A673 (cell line): ENCODE data around the gene RFESD. TPM values are rescaled to one million over a fixed set of nuclear protein-coding genes. Genes with fewer than 3 reads are reported as not detected.

Experiments
- BruUV-seq: library from RNA; stranded (reverse); fragments of 400-500 nt; replicated peaks from 2 replicates; lab custom pipeline; 2021; lab: Mats Ljungman, UMichigan
- CTCF ChIA-PET: fragments of 300-600 bp; sonication (Branson Sonifier 250); formaldehyde crosslinking; loops from one replicate; lab custom pipeline; 2022; ENCODE audit warnings: antibody characterized with exemption; lab: Charles Lee
- POLR2A ChIA-PET: fragments of 300-600 bp; sonication (Branson Sonifier 250); formaldehyde crosslinking; loops from one replicate; lab custom pipeline; 2022; ENCODE audit warnings: antibody characterized with exemption; ENCODE audit not compliant: low non-redundant PET; lab: Charles Lee
- DNase-seq: peaks from one replicate; pipeline ENCODE4 v3.0.0-alpha.2; 2015; ENCODE audit warnings: low spot score
- H3K27ac ChIP-seq: fragments of 200-600 bp; sonication (generic); 2 replicates; pipeline ENCODE4 v1.5.1; 2016; ENCODE audit warnings: mixed run types, low read depth, mild to moderate bottlenecking, mixed read lengths, antibody characterized with exemption, low read length; ENCODE audit not compliant: poor library complexity, severe bottlenecking
- H3K27me3 ChIP-seq: fragments of 200-600 bp; sonication (generic); replicated peaks from 2 replicates; pipeline ENCODE4 v1.6.1; 2017; ENCODE audit warnings: mixed run types, low read depth, mild to moderate bottlenecking, mixed read lengths, antibody characterized with exemption, low read length; ENCODE audit not compliant: insufficient read depth, poor library complexity
- H3K36me3 ChIP-seq: fragments of 200-600 bp; sonication (generic); 2 replicates; pipeline ENCODE4 v1.6.1; 2016; ENCODE audit warnings: mixed run types, mild to moderate bottlenecking, mixed read lengths, antibody characterized with exemption, low read length; ENCODE audit not compliant: insufficient read depth, poor library complexity, severe bottlenecking
- H3K4me1 ChIP-seq: fragments of 200-600 bp; sonication (generic); 2 replicates; pipeline ENCODE4 v1.6.1; 2017; ENCODE audit warnings: mixed run types, mild to moderate bottlenecking, mixed read lengths, antibody characterized with exemption, low read length; ENCODE audit not compliant: insufficient read depth, poor library complexity, severe bottlenecking
- H3K4me3 ChIP-seq: fragments of 200-600 bp; sonication (generic); 2 replicates; pipeline ENCODE4 v1.5.1; 2016; ENCODE audit warnings: low read depth, mixed run types, mild to moderate bottlenecking, mixed read lengths, low read length; ENCODE audit not compliant: poor library complexity, severe bottlenecking
- H3K9me3 ChIP-seq: fragments of 200-600 bp; sonication (generic); 2 replicates; pipeline ENCODE4 v1.6.1; 2016; ENCODE audit warnings: mixed run types, low read depth, mild to moderate bottlenecking, mixed read lengths, antibody characterized with exemption, low read length; ENCODE audit not compliant: poor library complexity, severe bottlenecking
- EZH2 ChIP-seq: fragments of 200-600 bp; sonication (generic); IDR thresholded peaks from 2 replicates; pipeline ENCODE4 v1.6.1; 2017; ENCODE audit warnings: borderline replicate concordance, low read depth, mild to moderate bottlenecking, mixed read lengths, antibody characterized with exemption, low read length; ENCODE audit not compliant: poor library complexity, severe bottlenecking
- intact Hi-C: fragments of 100-400 bp; cut with micrococcal nuclease; formaldehyde crosslinking; loops from one replicate; pipeline ENCODE4 v1.10.0; 2022; ENCODE audit not compliant: unreplicated experiment
- total RNA-seq: library from RNA; stranded (reverse); gene quantifications from 2 replicates; pipeline ENCODE4 v1.2.3, GENCODE V29; 2021
- TF ChIP-seq, protein P1 (sequence below): fragments of 300-800, 200-600 bp; sonication (generic); conservative IDR thresholded peaks from 2 replicates; pipeline ENCODE4 v1.5.1; 2017; ENCODE audit warnings: low read depth, mild to moderate bottlenecking, antibody characterized with exemption, low read length, moderate library complexity, mixed read lengths

The RFESD gene
- total RNA-seq, 1 experiment from 2014 or later: 2.4 TPM

DNA sequence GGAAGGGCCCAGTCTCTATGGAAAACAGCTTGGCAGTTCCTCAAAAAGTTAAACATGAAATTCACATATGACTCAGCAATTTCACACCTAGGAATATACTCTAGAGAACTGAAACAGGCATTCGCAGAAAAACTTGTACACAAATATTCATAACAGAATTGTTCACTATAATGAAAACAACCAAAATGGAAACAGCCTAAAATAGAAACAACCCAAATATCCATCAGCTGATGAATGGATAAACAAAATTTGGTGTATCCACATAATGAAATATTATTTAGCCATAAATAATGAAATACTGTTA is 31.5 kb upstream of the RFESD start:
- intact Hi-C loops: no loop called here
- POLR2A ChIA-PET: no interaction called here
- no peak for DNase-seq
- Histone ChIP-seq H3K36me3 (no peaks in the 10 kb centered on the region), H3K9me3 (no peaks in the 10 kb centered on the region), H3K4me1 (no peaks in the 10 kb centered on the region), H3K27ac (no peak overlapping the region), H3K27me3 (peaks cover 6% of the 10 kb centered on the region), H3K4me3 (no peak overlapping the region)
- TF ChIP-seq, protein P1, sequence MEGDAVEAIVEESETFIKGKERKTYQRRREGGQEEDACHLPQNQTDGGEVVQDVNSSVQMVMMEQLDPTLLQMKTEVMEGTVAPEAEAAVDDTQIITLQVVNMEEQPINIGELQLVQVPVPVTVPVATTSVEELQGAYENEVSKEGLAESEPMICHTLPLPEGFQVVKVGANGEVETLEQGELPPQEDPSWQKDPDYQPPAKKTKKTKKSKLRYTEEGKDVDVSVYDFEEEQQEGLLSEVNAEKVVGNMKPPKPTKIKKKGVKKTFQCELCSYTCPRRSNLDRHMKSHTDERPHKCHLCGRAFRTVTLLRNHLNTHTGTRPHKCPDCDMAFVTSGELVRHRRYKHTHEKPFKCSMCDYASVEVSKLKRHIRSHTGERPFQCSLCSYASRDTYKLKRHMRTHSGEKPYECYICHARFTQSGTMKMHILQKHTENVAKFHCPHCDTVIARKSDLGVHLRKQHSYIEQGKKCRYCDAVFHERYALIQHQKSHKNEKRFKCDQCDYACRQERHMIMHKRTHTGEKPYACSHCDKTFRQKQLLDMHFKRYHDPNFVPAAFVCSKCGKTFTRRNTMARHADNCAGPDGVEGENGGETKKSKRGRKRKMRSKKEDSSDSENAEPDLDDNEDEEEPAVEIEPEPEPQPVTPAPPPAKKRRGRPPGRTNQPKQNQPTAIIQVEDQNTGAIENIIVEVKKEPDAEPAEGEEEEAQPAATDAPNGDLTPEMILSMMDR: no peak
- no peak for TF ChIP-seq EZH2
- no TSS peak for BruUV-seq
- CTCF ChIA-PET: no interaction called here

DNA sequence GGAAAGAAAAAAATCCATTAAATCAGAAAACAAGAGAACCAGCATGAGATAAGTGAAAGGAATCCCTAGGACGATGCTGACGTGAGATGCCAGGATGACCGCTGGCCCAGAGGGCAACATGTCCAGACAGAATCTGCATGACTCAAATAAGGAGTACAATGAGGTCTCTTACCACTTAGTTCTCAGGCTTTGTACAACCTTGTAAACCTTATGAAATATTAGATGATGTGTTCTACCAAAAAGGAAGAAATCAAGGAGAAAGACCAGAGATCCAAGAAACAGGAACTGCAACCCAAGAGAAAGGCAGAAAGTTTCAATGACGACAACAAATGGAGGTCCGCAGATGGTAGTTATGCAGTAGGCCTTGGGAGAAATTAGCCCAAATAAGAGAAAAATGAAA is 29.5 kb upstream of the RFESD start:
- BruUV-seq: no TSS peak
- H3K27ac ChIP-seq: no peak overlapping the region
- no peak for TF ChIP-seq EZH2
- TF ChIP-seq, protein P1: no peak

DNA sequence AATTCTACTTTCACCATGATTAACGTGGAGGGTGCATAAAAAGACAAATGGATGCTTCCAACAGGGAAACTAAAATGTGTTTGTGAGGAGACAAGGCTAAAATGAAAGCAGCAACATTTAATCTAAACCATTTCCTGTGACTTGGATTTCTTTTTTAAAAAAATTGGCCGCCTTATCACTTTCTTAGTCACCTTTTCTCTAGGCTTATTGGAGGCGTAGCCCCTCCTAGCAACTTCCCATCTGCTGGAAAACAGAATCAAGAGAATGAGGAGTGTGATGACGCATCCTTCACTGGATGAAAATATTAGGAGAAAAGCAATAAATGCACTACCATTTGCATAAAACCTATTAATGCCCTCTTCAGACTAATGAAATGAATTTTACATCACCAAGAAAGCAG is 27.5 kb upstream of the RFESD start:
- no peak overlapping the region for H3K4me3 ChIP-seq
- ChIA-PET CTCF (no interaction called here), POLR2A (no interaction called here)
- H3K27ac ChIP-seq: no peak overlapping the region
- no peaks in the 10 kb centered on the region for H3K9me3 ChIP-seq
- DNase-seq: no peak
- intact Hi-C loops: no loop called here
- no TSS peak for BruUV-seq
- peaks cover 16% of the 10 kb centered on the region for H3K27me3 ChIP-seq
- TF ChIP-seq, protein P1: no peak
- no peak for TF ChIP-seq EZH2
- H3K4me1 ChIP-seq: no peaks in the 10 kb centered on the region
- no peaks in the 10 kb centered on the region for H3K36me3 ChIP-seq

More for the DNA sequence above, 29.5 kb upstream of the RFESD start:
- Histone ChIP-seq H3K4me3 (no peak overlapping the region), H3K36me3 (no peaks in the 10 kb centered on the region), H3K4me1 (no peaks in the 10 kb centered on the region), H3K9me3 (no peaks in the 10 kb centered on the region), H3K27me3 (peaks cover 16% of the 10 kb centered on the region)
- POLR2A ChIA-PET: no interaction called here
- CTCF ChIA-PET: no interaction called here
- DNase-seq: no peak
- intact Hi-C loops: no loop called here
